ENCODE results near the gene OTOL1. TPM values are rescaled to one million over a fixed set of nuclear protein-coding genes. Genes with fewer than 3 reads are reported as not detected.
"Not testable (repeated sequence)": the region's sequence is repeated elsewhere in the genome, so short reads cannot be mapped to it uniquely, and the experiment has no call there.

The OTOL1 gene
- total RNA-seq, 2 donors from 2014 or later: not detected

GRCh38 chr3:161489395-161489794 lies 7.2 kb upstream of the OTOL1 start:
- no peak for DNase-seq
- intact Hi-C loops (cut with DNase I): no loop called here
- Histone ChIP-seq H3K9ac (ENCODE audit: low read depth in 2 of 2, low read length in 2 of 2) (no peak overlapping the region), H3K27ac (no peak overlapping the region), H3K27me3 (no peaks in the 10 kb centered on the region), H3K9me3 (no peaks in the 10 kb centered on the region), H3K4me3 (no peak overlapping the region), H3K4me1 (no peaks in the 10 kb centered on the region), H3K36me3 (no peaks in the 10 kb centered on the region)
- no peak for TF ChIP-seq CTCF (IDR thresholded peaks at IDR 0.05)

GRCh38 chr3:161490845-161491244 lies 5.8 kb upstream of the OTOL1 start:
- DNase-seq; intact Hi-C loops (cut with DNase I): not testable (repeated sequence)

GRCh38 chr3:161498259-161498921 lies 1.8 kb downstream of the OTOL1 start:
- H3K36me3 ChIP-seq: no peaks in the 10 kb centered on the region
- H3K9me3 ChIP-seq: no peaks in the 10 kb centered on the region
- H3K4me3 ChIP-seq: no peak overlapping the region
- intact Hi-C loops (cut with DNase I): no loop called here
- no peak overlapping the region for H3K27ac ChIP-seq
- no peak for DNase-seq
- no peak for TF ChIP-seq CTCF (IDR thresholded peaks at IDR 0.05)
- H3K27me3 ChIP-seq: no peaks in the 10 kb centered on the region
- no peaks in the 10 kb centered on the region for H3K4me1 ChIP-seq
- H3K9ac ChIP-seq (ENCODE audit: low read depth in 2 of 2, low read length in 2 of 2): no peak overlapping the region

More at GRCh38 chr3:161490845-161491244, 5.8 kb upstream of the OTOL1 start:
- not testable (repeated sequence) for H3K4me3 ChIP-seq; H3K9me3 ChIP-seq; H3K27ac ChIP-seq; H3K9ac ChIP-seq (ENCODE audit: low read depth in 2 of 2, low read length in 2 of 2); H3K4me1 ChIP-seq; H3K36me3 ChIP-seq; H3K27me3 ChIP-seq

GRCh38 chr3:161500068-161500796 lies 3.6 kb downstream of the OTOL1 start:
- H3K9me3 ChIP-seq: no peaks in the 10 kb centered on the region
- H3K4me3 ChIP-seq: no peak overlapping the region
- DNase-seq: no peak
- H3K27ac ChIP-seq: no peak overlapping the region
- no peaks in the 10 kb centered on the region for H3K4me1 ChIP-seq
- intact Hi-C loops (cut with DNase I): no loop called here
- H3K27me3 ChIP-seq: no peaks in the 10 kb centered on the region
- TF ChIP-seq CTCF (IDR thresholded peaks at IDR 0.05): no peak
- H3K36me3 ChIP-seq: no peaks in the 10 kb centered on the region
- no peak overlapping the region for H3K9ac ChIP-seq (ENCODE audit: low read depth in 2 of 2, low read length in 2 of 2)

GRCh38 chr3:161503271-161503670 lies 6.7 kb downstream of the OTOL1 start:
- intact Hi-C loops (cut with DNase I): no loop called here
- Histone ChIP-seq H3K36me3 (no peaks in the 10 kb centered on the region), H3K4me1 (no peaks in the 10 kb centered on the region), H3K9ac (ENCODE audit: low read depth in 2 of 2, low read length in 2 of 2) (no peak overlapping the region), H3K9me3 (no peaks in the 10 kb centered on the region), H3K27me3 (no peaks in the 10 kb centered on the region), H3K4me3 (no peak overlapping the region), H3K27ac (no peak overlapping the region)
- no peak for TF ChIP-seq CTCF (IDR thresholded peaks at IDR 0.05)
- DNase-seq: no peak

All from colonic mucosa (tissue), 4 donors.